ENCODE results near the gene PGM2L1.
A peak's percentile ranks its signal among the peaks of the same experiment; 100 is the strongest.
"Not testable (repeated sequence)": the region's sequence is repeated elsewhere in the genome, so short reads cannot be mapped to it uniquely, and the experiment has no call there.

PGM2L1 gene

DNA sequence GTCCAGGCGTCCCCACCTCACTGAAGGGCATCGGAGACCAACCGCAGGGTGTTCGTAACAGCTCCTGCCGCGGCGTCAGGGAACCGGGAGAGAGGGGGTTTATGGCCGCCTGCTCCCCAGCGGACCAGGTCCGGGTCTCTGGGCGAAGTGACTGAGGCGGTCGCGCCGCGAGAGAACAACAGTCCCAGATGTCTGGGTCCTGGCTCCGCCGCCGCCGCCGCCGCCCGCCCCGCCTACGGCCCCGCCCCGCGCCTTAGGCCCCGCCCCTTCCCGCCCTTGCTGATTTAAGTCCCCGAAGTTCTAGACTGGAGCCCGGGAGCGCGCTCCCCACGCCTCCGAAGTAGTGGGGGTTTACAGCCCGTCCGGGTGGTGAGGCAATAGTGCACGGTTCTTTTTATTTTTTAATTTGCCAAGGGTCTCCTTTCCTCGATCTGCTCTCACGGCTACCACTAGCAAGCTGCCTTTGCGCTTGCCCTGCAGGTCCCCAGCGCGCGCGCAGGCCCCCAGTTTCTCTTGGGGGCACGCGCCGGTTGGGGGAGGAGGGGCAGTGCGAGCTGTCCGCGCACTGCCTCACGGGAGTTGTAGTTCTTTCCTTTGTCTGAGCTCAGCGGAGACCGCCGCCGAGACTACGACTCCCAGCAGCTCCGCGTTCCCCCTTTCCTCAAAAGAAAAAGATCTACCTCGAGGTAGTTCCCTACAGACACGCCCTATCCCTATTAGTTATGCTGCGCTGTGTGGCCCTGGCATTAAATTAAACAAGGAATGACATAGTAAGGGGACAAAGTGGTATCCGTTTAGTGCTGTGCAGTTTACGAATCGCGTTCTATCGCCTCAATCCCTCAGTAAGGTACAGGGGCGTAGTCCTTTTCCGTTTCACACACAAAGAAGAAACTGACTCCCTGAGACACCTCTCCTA, at the start of gene PGM2L1:
Gene PGM2L1 (minus strand): TSS at position 190 of the 916 bp plus-strand sequence. CDS start 272 bp downstream, outside the sequence.
- peak; percentile 87 for DNase-seq

DNA sequence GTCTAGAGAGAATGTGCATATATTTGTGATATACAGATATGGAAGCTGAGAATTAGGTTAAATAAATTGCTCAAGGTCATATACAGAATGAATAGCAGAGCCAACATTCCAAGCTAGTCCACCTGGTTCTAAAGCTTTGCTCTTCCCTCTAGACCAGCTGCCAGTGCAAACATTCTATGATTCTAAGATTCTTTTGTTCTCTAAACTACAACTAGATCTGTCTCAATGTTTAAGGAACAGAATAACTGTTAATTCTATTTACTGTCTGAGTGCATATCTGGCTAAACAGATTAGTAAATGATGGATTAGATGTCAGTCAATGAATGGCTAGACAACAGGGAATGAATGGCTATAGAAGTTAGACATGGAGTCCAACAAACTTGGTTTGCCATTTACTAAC, 49.5 kb upstream of the PGM2L1 start:
- no peak for DNase-seq

DNA sequence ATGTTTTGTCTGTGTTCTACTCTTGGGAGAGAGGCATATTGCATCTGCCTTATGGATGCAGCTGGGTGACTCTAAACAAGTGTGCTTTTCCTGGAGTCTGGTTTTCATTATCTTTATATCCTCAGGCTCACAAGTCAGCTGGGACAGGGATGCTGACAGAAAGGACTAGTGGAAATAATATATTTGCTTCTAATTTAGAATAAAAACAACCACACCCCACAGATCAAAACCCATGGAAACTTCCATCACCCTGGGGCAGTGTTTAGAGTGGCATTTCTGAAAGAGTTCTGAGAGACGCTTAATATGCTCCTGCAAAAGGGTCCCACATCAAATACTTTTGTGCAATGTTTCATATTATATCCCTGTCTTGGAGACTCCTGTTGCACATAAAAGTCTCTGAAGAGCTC, 48.3 kb upstream of the PGM2L1 start:
- no peak for DNase-seq

DNA sequence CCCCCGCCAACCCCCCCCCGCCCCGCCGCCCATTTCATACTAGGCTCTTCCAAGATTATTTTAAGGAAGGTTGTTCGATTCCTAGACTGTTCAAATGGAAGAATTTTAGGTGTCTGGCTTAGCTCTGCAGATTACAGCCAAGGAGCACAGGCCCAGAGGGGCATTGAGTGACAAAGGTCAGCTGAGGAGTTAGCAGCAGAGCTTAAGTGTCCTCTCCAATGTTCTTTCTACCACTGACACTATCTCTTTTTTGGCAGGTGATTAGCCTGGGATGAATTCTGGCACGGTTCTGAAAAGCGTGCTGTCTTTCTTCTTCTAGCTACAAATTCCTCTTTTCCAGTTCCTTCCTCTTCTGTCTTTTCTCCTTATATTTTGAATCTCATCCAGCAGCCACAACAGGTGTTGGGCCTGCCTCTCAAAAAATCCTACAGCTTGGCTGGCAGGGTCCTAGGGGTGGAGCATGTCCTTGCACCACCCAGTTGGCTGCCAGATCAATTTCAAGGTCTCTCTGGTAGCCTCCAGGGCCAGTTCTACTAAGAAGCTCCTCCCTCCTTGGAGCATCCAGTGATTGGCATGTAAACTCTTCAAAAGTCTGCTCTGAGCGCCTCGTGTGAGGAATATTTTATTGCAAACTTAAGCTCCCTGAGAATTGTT, 46.1 kb upstream of the PGM2L1 start:
- DNase-seq: no peak

DNA sequence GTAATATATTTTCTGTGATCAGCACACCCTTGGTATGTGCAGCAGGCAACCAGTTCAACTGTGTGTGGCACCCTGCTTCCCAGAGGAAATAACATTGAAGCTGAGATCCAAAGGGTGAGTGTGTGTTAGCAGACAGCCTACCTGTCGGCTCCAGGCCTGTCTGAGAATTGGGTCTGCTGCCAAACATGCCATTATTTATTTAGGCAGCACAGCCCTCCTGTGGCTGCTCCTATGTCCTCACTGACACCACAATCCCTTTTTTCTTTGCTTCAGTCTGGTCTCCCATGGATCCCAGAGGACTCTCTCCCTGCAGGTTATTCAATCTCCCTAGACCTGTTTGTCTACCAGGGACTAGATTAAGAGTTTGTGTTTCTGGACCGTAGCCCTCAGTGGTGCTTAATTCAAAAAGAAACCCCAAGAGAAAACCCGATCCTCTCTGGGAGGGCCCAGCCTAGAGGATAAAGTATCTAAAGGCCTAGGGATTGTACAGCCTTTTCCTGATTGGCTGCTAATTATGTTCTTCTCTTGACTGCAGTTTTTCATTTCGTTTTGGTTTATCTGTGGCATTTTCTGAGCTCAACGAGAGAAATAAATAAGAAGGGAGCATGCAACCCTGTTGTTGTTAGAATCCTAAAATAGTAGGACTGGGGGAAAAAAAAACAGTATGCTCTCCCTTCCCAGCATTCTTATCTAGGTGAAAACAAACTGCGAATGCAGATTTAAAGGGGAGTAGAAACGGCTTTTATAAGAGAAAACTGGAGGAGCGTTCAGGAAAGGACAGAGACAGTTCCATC, 45.0 kb upstream of the PGM2L1 start:
- DNase-seq: no peak

DNA sequence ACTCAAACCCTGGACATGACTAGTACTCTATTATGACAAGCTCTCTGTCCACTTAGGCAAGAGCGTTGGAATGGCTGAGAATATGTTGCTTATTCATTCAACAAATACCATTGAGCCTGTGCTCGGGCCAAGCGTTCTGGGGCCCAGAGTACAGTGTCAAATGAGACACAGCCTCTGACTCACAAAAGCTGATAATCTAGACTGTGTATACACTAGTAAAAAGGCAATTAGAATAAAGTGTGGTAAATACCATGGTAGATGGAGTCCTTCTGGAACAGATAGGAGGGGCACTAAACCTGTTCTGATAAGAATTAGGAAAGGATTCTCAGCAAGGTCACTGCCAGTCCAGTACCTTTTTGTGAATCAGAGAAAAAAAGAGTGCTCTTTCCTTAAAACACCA, 44.4 kb upstream of the PGM2L1 start:
- DNase-seq: no peak

DNA sequence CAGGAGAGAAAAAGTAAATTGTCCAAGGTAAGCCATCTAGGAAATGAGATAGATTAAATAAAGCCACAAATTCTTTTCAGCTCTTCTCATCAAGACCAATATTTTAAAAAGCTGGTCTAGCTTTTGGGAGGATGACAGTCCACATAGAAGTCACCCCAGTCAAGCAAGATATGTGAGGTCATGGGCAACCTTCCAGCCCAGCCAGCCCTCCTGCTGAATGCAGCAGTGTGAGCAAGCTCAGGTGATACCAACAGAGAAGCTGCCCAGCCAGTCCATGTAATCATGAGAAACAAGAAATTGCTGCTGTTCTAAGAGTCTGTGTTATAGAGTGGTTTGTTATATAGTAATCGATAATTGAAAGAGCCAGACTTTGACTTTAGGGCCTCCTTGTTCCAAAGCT, 40.4 kb upstream of the PGM2L1 start:
- no peak for DNase-seq

DNA sequence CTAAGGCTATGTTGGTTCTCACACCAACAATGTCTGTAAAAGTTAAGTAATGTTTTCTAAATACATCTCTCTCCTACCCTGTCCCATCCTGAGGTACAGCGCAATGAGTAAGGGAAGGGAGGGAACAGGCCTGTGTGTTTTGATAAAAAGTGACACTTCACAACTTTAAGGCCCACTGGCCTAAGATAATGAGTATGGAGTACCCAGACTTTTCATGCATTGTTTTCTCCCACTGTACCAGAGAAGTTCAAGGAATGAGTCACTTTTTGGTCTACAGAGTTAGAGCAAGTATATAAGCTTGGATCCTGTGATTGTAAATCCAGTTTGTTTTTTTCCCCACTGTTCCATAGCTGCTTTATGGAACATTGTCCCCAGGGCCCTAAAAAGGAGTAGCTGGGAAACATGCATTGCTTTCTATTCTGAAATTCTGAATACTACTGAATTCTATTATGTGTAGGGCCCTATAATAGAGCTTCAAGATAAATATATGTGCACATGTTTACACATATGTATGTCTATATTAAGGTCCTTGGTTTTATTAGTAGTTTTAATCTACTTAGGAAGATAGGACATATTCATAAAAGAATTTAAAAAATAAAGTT, 39.3 kb upstream of the PGM2L1 start:
- no peak for DNase-seq

DNA sequence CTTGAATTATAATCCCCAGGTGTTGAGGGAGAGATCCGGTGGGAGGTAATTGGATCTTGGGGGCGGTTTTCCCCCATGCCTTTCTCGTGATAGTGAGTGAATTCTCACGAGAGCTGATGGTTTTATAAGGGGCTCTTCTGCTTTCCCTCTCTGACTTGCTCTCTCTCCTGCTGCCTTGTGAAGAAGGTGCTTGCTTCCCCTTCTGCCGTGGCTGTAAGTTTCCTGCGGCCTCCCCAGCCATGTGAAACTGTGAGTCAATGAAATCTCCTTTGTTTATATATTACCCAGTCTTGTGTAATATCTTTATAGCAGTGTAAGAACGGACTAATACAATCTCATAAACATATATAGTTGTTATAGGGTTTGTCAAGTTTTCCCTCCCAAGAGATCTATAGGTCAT, 36.3 kb upstream of the PGM2L1 start:
- no peak for DNase-seq

DNA sequence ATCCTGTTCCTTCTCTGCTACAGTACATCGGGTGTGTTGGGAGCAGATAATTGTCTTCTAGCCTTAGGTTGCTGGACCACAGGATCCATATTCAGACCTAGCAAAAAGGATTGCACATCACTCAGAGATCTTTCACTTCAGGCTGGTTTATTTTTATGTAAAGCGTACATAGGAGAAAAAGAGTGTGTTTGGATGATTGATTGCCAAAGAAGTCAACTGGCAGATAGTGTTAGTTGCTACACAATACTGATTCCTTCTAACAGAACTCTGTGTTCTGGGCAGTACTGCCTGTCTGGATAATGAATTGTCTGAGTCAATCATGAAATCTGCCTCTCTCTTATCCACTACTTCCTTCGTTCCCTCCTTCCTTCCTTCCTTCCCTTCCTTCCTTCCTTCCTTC, 31.0 kb upstream of the PGM2L1 start:
- DNase-seq: no peak

DNA sequence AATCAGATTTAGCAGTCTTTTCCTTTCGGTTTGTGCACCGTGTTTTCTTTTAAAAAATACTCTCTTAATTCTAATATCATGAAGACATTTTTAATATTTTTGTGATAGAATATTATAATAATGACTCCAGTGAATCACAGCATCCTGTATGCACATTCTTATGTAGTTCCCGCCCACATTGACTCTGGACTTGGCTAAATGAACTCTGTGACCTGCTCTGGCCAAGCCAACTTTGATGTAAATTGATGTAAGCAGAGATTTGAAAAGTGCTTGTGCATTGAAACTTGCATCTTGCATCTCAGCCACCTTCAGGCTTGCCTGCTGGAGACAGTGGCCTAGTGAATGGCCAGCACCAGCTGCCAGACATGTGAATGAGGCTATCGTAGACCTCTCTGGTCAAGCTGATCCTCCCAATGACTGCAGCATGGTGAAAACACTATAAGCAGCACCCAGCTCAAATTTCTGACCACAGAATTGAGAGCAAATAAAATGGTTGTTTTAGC, 29.2 kb upstream of the PGM2L1 start:
- no peak for DNase-seq

DNA sequence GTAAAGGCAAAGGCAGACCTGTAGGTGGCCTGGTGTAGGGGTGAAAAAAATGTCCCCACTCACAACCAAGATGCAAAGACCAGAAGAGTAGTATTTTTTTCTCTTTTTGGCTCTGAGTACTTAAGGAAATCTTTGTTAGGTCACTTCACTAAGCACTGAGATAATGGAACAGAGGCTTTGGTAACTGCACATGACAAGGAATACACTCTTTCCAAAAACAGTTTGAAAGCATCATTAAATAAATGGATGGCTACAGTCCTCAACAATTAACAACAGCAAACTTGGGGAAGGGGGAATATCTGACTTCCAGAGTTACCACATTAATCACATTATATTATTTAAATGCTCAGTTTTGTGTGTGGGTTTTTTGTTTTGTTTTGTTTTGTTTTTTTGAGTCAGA, 26.9 kb upstream of the PGM2L1 start:
- no peak for DNase-seq

DNA sequence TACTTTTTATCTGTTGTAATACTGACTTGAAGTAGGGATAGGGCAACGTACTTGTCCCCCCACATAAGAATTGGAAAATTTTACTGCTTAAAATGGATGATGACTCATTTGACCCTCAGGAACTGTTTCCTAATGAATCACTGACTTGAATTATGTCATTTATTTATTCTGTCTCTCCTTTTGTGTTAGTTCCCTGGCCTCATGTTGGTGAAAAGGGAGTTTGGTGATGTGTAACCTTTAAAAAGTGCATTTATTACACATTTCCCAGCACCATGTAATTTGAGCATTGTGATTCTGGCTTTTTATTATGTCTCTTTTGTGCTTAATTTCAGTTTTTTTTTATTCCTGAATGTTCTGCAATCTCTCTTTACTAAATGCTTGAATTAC, 20.3 kb upstream of the PGM2L1 start:
- no peak for DNase-seq

DNA sequence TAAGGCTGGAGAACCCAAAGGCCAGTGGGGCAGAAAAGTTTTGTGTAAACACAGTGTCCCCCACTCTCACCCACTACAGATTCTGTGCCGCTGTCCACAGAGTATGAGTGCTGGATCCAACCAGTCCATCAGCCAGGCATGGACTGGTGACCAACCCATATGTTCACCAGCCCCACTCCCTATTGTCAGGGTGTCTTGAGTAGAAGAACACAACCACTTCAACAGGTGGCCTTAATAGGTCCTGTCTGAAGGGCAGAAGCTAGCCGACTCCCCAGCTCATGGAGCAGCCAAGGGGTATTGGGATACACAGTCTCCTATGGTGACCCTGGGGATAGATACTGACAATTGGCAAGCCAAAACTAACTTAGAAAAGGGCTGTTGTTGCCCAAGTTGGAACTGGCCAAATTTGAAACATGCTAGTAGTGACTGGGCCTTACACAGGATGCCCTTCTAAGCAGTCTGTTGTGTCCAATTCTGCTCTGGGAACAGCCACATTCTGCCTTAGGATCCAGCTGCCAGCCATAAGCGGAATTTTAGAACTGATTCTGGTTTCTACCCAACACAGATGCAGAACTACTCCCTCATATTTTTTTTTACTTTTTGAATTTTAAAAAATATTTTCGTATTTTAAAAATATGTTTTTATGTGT, 19.8 kb upstream of the PGM2L1 start:
- no peak for DNase-seq

DNA sequence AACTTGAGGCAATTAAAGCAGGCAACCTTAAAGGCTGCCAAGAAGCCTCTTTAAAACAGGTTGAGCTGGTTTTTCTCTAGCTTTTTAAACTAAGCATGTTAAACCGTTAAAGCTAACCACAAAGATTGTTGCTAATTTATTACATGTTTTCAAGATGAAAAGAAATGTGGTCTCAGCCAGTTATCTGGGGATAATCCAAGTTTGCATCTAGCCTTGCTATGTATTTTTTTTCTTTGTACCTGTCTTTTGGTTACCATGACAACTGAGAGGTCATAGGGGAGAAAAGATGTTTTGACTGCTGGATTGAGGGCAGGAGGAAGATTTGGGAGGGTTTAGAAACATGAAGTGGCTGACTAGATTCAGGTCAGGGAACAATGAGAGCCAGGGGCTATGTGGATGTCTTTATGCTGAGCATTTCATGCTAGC, 19.2 kb upstream of the PGM2L1 start:
- no peak for DNase-seq

DNA sequence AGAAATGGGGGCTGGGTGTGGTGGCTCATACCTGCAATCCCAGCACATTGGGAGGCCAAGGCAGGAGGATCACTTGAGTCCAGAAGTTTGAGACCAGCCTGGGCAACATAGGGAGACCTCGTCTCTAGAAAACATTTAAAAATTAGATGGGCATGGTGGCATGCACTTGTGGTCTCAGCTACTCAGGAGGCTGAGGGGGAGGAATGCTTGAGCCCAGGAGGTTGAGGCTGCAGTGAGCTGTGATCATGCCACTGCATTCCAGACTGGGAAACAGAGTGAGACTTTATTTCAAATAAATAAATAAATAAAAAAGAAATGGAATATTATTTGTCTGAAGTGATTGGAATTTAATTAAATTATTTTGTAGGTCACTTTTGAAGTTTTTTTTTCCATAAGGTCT, 18.7 kb upstream of the PGM2L1 start:
- not testable (repeated sequence) for DNase-seq

DNA sequence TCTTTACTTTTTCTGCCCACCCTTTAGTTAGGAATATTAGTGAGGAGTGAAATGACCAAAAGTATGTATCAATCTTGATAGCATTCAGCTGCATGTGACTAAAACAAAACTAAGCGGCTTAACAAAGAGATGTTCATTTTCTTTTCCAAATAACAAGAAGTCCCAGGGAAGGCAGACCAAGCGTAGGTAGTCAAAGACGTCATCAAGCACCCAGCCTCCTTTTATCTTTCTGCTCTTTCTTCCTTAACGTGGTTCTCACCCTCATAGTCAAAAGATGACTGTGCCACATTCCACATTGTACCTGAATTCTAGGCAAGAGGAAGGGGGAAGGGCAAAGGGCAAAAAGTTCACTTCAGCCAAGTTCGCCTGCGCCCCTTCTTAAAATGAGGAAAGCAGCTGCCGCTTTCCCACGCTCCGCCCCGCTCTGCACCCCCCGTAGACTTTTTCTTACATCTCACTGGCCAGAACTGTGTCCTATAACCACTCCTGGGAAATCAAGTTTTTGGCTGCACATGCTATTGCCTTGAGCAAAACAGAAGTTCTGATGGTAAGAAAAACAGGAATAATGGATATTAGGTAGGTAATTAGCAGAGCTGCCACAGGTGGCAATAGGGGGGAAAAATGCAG, 14.6 kb upstream of the PGM2L1 start:
- no peak for DNase-seq

DNA sequence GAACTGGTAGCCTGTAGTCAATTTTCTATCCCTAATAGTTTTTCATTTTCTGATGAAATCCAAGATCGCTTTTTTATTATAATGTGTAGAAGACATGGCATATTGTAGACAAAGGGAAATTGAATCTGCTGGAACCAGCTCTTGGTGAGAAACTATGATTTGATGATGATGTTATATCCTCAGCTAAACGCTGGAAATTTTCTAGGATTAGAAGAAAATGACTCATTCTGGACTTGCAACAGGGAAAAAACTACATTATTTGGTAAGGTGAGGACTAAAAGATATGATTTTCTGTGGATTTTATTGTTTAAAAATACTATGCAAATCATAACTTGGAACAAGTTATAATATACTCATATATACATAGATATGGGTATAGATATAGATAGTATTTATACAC, 14.1 kb upstream of the PGM2L1 start:
- DNase-seq: no peak

DNA sequence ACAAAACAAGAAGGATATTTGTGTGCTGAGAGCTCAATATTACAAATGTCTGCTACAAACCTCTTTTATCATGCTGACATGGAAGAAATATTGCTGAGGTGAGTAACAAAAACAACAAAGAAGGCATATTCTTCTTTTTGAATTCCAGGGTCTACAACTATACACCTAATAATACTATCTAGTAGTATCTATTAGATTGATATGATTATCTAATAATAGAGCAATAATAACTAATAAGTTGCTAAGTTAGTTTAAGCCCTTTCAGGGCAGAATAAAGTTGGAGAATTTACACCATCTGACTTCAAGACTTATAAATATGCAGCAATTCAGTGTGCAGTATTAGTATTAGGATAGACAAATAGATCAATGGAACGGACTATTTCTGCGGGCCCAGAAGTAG, 11.4 kb upstream of the PGM2L1 start:
- no peak for DNase-seq

DNA sequence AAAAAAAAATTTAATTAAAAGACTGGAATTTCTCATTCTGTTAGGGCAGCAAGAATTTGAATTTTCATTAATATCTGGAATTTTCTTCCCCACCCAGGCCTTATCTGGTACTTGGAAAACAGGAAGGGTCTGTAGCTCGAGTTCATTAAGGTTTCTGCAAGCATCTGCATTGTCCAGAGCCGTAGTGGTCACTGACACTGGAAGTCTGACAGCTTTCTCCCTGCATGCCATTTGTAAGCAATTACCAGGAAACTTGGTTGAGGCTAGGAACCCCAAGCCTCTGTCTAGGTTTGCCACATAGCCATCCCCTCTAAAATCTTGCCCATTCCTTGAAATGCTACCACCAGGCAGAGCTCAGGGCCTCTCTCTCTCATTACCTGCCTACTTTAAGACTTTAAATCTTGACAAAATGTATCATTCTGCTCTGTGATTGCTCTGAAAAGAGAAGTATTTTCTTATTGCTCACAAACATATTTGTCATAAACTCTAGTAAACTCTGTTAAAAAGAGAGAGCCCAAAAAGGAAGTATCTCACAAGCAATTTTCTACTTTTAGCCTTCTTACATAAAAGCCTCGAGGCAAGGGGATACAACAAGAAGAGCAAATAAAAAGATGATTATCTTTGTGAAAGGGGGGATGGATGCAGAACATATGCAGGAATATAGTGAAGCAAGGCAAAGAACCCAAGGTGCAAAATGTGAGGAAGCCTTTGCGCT, 5.5 kb upstream of the PGM2L1 start:
- no peak for DNase-seq

DNA sequence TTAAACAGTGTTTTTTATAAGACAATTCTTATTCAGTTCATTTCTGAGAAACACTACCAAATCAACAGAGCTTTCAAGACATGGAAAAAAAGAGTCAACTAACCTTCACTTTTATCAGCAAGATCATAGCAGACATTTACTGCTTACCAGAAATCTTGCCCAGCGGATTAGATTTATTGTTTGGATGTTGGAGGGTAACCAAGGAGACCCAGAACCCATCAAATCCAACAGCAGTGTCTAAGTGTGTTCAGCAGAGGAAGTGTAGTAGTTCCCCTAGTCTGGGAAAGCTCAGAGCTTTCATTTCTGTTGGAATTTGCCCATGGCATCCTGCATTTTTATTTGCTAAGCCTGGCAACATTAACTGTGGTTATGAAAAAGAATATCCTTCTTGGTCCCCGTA, 2.4 kb upstream of the PGM2L1 start:
- no peak for DNase-seq

Data from activated T-cell treated with anti-CD3 and anti-CD28 coated beads for 4 hours (primary cell).